HK-2 (cell line): ENCODE data around the gene PROC.

Experiments used
- DNase-seq: peaks from one replicate; pipeline ENCODE4 v3.0.0-alpha.2; 2018; ENCODE audit not compliant: unreplicated experiment

The PROC gene

DNA sequence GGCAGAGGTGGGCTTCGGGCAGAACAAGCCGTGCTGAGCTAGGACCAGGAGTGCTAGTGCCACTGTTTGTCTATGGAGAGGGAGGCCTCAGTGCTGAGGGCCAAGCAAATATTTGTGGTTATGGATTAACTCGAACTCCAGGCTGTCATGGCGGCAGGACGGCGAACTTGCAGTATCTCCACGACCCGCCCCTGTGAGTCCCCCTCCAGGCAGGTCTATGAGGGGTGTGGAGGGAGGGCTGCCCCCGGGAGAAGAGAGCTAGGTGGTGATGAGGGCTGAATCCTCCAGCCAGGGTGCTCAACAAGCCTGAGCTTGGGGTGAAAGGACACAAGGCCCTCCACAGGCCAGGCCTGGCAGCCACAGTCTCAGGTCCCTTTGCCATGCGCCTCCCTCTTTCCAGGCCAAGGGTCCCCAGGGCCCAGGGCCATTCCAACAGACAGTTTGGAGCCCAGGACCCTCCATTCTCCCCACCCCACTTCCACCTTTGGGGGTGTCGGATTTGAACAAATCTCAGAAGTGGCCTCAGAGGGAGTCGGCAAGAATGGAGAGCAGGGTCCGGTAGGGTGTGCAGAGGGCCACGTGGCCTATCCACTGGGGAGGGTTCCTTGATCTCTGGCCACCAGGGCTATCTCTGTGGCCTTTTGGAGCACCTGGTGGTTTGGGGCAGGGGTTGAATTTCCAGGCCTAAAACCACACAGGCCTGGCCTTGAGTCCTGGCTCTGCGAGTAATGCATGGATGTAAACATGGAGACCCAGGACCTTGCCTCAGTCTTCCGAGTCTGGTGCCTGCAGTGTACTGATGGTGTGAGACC lies at the start of gene PROC:
Gene PROC, plus strand, starts transcription at position 128 of the 812 bp plus-strand sequence. CDS start 1,516 bp downstream, outside the sequence.
- DNase-seq: no peak

DNA sequence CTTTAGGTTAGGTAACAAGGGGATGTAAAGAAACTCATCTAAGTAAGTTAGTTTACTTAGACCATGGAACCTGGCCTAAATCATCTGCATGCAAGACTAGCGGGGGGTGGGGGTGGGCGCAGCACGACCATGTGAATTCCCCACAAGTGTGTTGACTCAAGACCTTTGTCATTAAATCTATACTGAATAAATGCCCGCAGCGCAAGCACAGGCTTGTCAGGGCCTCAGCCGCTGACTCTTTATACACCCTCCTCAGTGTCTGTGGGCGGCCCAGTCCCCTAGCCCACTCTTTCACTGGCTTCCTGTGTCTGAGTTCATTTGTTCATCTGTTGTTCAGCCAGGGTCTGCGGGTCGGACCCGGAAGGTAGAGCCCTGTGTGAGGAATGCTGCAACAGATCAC lies 48.2 kb upstream of the PROC start:
- no peak for DNase-seq

DNA sequence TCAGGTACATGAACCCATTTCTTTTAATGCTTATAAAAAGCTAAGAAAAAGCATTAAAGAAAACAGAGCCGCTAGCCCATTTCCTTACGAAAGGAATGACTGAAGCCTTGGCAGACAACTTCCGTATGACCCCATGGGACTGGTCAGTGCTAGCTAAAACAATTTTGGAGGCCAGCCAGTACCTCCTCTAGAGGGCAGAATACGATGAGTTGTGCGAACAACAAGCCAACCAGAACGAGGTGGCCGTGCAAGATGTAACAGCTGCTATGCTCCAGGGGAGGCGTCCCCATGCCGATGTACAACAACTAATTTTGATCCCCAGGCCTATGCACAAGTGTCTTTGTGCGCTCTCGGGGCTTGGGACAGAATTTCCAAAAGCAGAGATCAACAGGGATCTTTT lies 47.2 kb upstream of the PROC start:
- no peak for DNase-seq

DNA sequence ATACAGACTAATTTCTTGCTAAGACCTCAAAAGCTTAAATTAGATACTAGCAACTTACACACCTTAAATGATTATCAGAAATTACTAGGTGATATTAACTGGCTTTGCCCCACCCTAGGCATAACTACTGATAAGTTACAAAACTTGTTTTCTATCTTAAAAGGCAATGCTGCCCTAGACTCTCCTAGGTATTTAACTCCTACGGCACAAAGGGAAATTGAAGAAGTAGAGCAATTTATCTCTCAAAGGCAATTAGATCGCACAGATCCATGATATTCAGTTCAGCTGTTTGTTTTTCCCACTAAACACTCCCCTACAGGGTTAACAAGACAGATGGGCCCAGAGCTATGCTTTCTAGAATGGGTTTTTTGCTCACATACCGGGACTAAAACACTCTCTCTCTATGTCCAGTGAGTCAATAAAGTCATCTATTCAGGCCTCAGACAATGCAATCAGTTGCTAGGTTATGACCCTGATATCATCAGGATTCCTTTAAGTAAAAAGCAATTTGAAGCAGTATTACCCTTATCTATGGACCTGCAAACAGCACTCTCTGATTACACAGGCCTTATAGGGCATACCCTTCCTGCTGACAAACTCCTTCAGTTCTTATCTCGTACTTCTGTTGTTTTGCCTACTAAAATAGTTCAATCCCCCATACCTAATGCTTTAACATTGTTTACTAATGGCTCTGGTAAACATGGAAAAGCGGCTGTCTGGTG lies 44.7 kb upstream of the PROC start:
- no peak for DNase-seq

DNA sequence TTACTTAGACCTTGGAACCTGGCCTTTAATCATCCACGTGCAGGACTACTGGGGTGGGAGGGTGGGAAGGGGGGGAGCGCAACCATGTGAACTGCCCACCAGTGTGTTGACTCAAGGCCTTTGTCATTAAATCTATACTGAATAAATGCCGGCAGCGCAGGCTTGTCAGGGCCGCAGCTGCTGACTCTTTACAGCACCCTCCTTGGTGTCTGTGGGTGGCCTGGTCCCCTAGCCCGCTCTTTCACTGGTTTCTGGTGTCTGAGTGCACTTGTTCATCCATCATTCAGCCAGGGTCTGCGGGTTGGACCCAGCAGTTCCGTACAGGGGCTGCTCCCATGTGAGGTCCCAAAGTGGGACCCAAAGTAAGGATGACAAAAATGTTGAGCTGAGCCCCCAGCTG lies 42.0 kb upstream of the PROC start:
- no peak for DNase-seq

DNA sequence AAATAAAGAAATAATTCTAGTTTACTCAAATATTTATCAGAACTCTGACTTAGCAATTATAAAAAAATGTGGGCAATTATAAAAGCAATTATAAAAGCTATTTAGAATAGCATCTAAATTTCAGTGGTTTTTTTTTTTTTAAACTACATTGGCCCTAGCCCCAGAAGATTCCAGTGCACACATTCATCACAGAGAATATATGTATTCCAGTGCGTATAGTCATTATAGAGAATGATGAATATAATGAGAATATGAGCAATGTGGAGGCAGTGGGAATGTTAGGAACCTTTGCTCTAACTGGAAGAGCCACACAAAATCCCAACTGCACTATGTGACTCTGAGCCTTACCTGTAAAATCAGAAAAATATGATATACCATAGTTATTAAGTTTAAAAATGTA lies 41.0 kb upstream of the PROC start:
- no peak for DNase-seq

DNA sequence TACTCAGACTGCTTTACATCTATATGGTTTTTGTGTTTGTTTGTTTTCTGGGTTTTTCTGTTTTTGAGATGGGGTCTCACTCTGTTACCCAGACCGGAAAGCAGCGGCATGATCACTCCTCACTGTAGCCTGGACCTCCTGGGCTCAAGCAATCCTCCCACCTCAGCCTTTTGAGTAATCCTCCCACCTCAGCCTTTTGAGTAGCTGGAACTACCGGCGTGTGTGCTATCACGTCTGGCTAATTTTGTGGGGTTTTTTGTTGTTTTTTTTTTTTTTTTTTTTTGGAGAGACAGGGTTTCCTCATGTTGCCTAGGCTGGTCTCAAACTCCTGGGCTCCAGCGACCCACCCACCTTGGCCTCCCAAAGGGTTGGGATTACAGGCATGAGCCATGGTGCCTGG lies 39.5 kb upstream of the PROC start:
- DNase-seq: no peak

DNA sequence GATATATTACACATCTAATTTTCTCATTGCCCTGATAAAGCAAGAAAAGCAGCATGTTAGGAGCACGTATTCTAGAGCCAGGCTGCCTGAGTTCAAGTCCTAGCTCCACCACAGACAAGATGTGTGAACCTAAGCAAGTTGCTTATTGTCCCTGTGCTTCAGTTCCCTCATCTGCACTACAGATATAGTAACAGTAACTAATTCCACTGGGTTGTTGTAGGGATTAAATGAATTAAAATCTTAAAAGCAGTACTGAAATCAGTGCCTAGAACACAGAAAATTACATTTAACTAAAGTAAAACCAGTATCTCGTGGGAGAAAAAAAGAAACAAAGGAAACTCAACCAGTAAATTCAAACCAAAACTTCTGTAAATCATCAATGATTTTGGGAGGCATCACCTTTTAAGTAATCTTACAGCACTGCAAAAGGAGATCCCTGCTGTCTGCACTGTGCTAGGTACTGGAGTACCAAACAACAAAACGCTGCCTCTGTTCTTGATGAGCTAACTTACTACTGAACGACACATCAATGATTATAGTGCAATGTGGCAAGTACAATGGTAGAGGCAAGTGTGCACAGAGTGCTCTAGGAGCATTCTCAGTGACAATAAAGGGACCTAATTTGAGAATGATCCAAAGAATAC lies 38.4 kb upstream of the PROC start:
- DNase-seq: no peak

DNA sequence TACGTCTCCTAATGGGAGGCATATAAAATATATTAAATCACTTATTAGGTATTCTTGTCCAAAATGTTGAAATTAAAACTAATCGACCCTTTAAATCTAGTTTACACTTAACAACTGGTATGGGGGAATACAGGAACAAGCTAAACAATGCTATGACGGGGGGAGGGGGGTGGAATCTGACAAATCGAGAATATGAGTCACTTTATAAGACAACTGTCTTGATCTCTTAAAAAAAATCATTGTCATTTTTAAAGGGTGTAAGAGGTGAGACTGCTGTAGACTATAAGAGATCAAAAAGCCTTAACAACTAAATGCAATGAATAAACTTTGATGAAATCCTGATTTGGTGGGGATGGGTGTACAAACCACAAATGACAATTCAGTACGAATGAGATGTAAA lies 36.5 kb upstream of the PROC start:
- DNase-seq: no peak

DNA sequence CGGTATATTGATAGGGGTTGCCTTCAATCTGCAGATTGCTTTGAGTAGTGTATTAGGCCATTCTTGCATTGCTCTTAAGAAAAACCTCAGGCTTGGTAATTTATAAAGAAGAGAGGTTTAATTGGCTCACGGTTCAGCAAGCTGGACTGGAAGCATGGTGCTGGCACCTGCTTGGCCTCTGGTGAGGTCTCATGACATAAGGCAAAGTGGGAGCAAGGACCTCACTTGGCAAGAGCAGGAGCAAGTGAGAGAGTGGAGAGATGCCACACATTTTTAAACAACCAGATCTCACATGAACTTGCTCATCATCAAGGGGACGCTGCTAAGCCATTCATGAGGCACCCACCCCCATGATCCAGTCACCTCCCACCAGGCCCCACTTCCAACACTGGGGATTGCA lies 35.4 kb upstream of the PROC start:
- no peak for DNase-seq

DNA sequence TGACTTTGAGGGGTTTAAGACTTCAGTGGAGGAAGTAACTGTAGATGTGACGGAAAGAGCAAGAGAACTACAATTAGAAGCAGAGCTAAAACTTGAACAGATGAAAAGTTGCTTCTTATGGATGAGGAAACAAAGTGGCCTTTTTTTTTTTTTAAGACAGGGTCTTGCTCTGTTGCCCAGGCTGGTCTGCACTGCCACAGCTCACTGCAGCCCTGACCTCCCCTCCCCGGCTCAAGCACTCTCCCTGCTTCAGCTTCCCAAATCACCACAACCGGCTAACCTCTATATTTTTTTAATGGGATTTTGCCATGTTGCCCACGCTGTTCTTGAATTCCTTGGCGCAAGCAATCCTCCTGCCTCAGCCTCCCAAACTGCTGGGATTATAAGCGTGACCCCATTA lies 33.7 kb upstream of the PROC start:
- no peak for DNase-seq

DNA sequence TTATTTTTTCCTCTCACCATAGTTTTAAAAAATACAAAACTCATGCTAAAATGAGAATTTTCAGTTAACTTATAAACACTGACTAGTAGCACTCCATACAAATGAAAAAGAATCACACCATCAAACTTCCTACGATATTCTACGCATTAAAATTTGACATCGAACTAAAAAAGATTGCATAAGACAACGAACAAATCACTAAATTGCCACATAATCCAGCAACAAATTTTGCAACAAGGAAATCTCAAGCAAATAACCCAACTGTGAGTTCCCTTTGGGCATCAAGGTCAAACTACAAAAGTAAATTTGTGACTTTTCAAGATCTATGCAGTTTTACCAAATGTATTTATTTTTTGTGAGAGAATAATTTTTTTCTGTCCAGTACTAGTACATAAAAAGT lies 32.0 kb upstream of the PROC start:
- DNase-seq: no peak

DNA sequence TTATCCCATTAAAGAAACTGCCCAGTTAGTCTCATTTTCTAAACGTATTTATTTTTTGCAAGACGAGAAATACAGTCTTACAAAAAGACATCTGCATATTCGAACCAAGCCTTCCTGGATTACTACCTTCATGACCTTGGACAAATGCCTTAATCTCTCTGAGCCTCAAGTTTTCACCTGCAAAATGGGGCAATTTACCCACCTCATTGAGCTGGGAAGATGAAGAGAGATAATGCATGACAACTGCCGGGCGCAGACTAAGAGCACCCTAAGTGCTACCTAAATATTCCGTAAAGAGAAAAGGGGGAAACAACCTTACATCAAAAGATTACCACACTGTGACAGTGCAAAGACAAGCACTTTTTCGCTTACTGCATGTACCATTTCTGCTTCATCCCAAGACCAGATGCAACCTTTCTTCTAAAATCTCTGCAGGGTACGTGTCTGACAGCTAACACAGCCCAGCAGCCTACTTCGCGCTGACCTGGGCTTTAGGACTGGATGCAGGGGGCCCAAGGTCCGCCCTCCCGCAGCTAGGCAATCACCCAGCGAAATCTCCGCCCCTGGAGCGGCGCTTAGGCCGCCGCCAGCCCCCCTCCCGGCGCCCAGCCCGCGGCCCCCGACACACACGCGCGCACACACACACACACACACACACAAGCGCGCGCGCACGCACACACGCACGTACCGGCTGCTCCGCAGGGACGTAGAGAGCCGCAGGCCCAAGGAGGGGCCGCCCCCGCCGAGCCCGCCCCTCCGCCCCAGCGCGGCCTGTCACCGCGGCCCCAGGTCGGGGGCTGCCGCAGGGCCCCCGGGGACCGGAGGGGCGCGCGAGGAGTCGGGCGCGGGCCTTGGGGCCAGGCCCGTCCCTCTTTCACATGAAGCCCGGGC lies 31.2 kb upstream of the PROC start:
- DNase-seq: peak; percentile 86

DNA sequence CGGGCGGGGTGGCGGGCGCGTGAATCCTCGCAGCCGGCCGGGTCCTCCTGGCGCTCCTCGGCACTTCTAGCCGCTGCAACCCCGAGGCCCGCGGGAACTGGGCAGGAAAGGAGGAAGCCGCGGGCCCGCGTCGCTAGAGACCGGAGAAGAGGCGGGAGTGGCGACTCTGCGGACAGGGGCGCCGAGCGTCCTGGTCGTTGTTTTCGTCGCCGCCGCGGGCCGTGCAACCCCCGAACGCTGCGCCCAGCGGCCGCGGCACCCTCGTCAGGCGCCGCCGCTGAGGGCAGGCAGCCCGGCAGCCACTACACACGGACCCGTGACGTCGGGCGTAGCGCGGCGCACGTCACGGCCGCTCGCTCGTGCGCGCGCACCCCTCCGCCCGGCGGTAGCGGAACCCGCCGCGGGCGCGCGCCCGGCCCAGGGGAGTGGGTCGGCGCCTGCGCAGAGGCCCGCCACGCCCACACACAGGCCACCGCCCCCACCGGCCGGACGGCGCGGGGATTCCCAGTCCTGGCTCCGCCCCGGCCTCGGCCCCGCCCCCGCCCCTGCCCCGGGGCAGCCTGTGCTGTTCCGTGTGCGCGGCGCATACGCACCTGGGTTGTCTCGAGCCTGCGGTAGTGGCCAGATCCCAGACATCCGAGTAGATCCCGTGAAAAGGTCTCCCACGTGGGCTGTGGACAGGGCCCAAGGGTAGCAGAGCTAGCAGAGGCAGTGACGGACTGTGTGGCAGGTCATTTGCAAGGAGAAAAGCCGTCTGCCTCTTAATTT lies 30.4 kb upstream of the PROC start, which contains the start of gene MAP3K2:
Gene MAP3K2, minus strand, starts transcription at position 321 of the 768 bp plus-strand sequence. CDS start 44,846 bp downstream, outside the sequence.
- DNase-seq: peak; percentile 94

DNA sequence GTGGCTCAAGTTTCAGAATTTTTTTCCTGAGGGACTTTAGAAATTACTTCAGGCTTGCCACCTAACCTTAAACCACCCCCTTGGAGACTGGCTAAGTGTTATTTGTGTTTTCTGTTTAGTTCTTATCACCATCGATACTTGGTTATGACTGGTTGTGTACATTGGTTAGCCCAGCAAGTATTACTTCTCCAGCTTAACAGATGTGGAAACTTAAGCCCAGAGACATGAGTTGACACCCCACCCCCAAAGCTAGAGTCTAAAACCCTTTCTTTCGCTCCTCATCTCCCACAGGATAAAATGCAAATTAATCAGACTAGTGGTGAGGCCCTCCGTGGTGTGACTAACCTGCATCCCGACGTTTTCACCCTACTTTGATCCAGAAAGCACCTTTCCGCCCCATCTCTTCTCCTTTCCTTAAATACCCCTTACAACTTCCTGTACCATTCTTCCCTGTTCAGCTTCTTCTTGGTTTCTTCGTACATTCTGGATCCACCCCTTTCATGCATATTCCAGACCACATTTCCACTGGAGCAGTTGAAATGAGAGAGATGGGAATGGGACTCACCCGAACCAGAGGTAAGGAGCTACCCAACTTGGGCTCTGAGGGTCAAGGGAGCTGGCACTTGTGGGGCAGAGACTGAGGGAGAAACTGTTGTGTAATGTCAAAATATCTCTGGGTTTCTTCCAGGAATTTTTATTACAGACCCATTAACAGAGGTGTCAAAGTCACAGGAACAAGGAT lies 29.6 kb upstream of the PROC start:
- DNase-seq: no peak

DNA sequence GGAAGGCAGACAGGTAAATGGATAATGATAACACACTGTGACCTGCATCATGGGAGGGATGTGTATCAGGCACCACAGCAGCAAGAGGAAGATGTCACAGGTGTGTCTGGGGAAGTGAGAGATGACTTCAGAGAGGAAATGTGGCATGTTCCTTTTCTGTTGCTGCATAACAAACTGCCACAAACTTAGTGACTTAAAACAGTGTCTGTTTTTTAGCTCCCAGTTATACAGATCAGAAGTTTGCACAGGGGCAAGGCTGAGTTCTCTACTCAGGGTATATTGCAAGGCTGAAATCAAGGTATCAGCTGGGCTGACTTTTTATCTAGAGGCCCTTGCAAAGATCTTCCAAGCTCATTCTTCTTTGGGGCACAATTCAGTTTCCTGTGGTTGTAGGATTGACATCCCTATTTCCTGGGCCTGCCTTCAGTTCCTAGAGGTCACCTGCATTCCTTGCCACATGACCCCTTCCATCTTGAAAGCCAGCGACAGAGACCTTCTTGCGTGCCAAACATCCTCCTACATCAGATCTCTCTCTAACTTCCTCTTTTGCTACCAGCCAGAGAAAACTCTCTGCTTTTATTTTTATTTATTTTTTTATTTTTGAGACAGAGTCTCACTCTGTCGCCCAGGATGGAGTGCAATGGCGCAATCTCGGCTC lies 28.3 kb upstream of the PROC start:
- no peak for DNase-seq

DNA sequence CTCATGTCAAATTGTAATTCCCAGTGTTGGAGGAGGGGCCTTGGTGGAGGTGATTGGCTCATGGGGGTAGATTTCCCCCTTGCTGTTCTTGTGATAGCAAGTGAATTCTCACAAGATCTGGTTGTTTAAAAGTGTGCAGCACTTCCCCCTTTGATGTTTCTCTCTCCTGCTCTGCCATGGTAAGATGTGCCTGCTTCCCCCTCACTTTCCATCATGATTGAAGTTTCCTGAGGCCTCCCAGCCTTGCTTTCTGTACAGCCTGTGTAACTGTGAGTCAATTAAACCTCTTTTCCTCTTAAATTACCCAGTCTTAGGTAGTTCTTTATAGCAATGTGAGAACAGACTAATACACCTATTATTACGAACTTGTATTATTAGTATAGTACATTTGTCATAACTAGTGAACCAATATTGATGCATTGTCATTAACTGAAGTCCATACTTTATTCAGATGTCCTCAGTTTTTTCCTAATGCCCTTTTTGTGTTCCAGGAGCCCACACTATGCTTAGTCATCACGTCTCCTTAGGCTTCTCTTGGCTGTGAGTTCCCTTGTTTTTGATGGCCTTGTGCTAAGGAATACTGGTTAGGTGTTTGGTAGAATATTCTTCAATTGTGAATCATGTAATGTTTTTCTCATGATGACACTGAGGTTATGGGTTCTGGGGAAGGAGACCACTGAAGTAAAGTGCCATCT lies 25.9 kb upstream of the PROC start:
- no peak for DNase-seq

DNA sequence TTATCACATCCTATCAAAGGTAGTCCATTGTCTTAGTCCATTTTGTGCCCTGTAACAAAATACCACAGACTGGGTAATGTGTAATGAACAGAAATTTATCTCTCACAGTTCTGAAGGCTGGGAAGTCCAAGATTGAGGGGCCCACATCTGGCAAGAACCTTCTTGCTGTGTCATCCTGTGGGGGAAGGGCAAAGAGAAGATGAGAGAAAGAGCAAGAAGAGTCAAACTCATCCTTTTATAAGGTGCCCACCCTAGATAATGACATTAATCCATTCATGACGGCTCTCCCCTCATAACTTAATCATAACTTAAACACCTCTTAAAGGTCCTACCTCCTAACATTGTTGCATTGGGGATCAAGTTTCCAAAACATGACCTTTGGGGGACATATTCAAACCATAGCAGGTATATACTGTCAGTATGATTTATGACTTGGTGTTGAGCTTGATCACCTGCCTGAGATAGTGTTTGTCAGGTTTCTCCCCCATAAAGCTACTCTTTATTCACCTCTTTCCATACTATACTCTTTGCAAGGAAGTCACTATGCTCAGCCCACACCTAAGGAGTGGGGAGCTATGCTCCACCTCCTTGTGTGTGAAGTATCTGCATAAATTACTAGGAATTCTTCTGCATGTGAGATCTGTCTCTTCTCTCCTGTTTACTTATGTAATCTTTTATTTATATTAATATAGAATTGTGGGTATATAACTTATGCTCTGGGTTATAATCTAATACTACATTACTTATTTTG lies 25.2 kb upstream of the PROC start:
- no peak for DNase-seq
